ENCODE data around the gene INAFM2. TPM values are rescaled to one million over a fixed set of nuclear protein-coding genes. Genes with fewer than 3 reads are reported as not detected.
A peak's percentile ranks its signal among the peaks of the same experiment; 100 is the strongest.

INAFM2 gene
- total RNA-seq, 2 experiments from 2014 or later, result 8.8 to 9.4 TPM

- Mint-ChIP-seq H3K27me3 (peaks cover 49% of the 10 kb centered on the region), H3K27ac (no peak overlapping the region), H3K4me3 (no peak overlapping the region), H3K9me3 (no peaks in the 10 kb centered on the region), H3K36me3 (no peaks in the 10 kb centered on the region), H3K4me1 (peaks cover 9% of the 10 kb centered on the region)
- DNase-seq (no peak), ATAC-seq (ENCODE audit: low read depth) (no peak)
- POLR2A ChIA-PET, result interaction anchor here (0.6 kb wide), 2 partner anchors 32 to 48 kb away, joined by 3 to 4 read pairs; no protein-coding TSS in a partner anchor
Measured at GRCh38 chr15:40314723-40315276, 8.7 kb upstream of the INAFM2 start.

GRCh38 chr15:40316931-40317330 is 6.6 kb upstream of the INAFM2 start:
- H3K27ac Mint-ChIP-seq, result no peak overlapping the region
- H3K4me3 Mint-ChIP-seq, result no peak overlapping the region
- peaks cover 14% of the 10 kb centered on the region for H3K4me1 Mint-ChIP-seq
- ATAC-seq (ENCODE audit: low read depth) (no peak), DNase-seq (no peak)
- no peaks in the 10 kb centered on the region for H3K36me3 Mint-ChIP-seq
- H3K9me3 Mint-ChIP-seq, result no peaks in the 10 kb centered on the region
- POLR2A ChIA-PET, result no interaction called here
- peaks cover 45% of the 10 kb centered on the region for H3K27me3 Mint-ChIP-seq

GRCh38 chr15:40317580-40317979 is 5.9 kb upstream of the INAFM2 start:
- Mint-ChIP-seq H3K27ac (no peak overlapping the region), H3K4me3 (no peak overlapping the region), H3K4me1 (peaks cover 19% of the 10 kb centered on the region), H3K27me3 (peaks cover 43% of the 10 kb centered on the region), H3K36me3 (no peaks in the 10 kb centered on the region), H3K9me3 (no peaks in the 10 kb centered on the region)
- POLR2A ChIA-PET, result no interaction called here
- ATAC-seq (ENCODE audit: low read depth) (no peak), DNase-seq (no peak)

- peaks cover 22% of the 10 kb centered on the region for H3K4me1 Mint-ChIP-seq
- POLR2A ChIA-PET, result interaction anchor here (2.6 to 4.4 kb wide), 2 partner anchors 12 to 17 kb away, joined by 6 to 38 read pairs; partner anchors contain the start of gene PLCB2
- peaks cover 33% of the 10 kb centered on the region for H3K27me3 Mint-ChIP-seq
- H3K27ac Mint-ChIP-seq, result no peak overlapping the region
- no peaks in the 10 kb centered on the region for H3K9me3 Mint-ChIP-seq
- no peaks in the 10 kb centered on the region for H3K36me3 Mint-ChIP-seq
- DNase-seq, result no peak
- ATAC-seq (ENCODE audit: low read depth), result no peak
- H3K4me3 Mint-ChIP-seq, result no peak overlapping the region
Measured at GRCh38 chr15:40320409-40320808, 3.1 kb upstream of the INAFM2 start.

- Mint-ChIP-seq H3K4me1 (peaks cover 26% of the 10 kb centered on the region), H3K27me3 (peaks cover 28% of the 10 kb centered on the region), H3K27ac (no peak overlapping the region), H3K9me3 (no peaks in the 10 kb centered on the region), H3K36me3 (peaks cover 3% of the 10 kb centered on the region), H3K4me3 (no peak overlapping the region)
- ATAC-seq (ENCODE audit: low read depth) (peak; percentile 18), DNase-seq (no peak)
- POLR2A ChIA-PET, result interaction anchor here (2.6 to 4.4 kb wide), 2 partner anchors 13 to 17 kb away, joined by 6 to 38 read pairs; partner anchors contain the start of gene PLCB2
Measured at GRCh38 chr15:40320931-40321371, 2.5 kb upstream of the INAFM2 start.

- Mint-ChIP-seq H3K36me3 (peaks cover 7% of the 10 kb centered on the region), H3K27ac (no peak overlapping the region), H3K4me3 (peak overlapping the region; percentile 81), H3K9me3 (no peaks in the 10 kb centered on the region), H3K27me3 (peaks cover 20% of the 10 kb centered on the region), H3K4me1 (peaks cover 29% of the 10 kb centered on the region)
- POLR2A ChIA-PET, result interaction anchor here (0.5 to 4.4 kb wide), 9 partner anchors 11 to 511 kb away, joined by 3 to 38 read pairs (median 3); partner anchors contain the start of genes BAHD1 and PLCB2
- no peak for DNase-seq
- no peak for ATAC-seq (ENCODE audit: low read depth)
Measured at GRCh38 chr15:40322531-40323238, 807 bp upstream of the INAFM2 start.

- no peak for DNase-seq
- peaks cover 33% of the 10 kb centered on the region for H3K4me1 Mint-ChIP-seq
- POLR2A ChIA-PET, result interaction anchor here (0.6 to 4.4 kb wide), 4 partner anchors 10 to 17 kb away, joined by 3 to 38 read pairs (median 8); partner anchors contain the start of gene PLCB2
- H3K9me3 Mint-ChIP-seq, result no peaks in the 10 kb centered on the region
- H3K4me3 Mint-ChIP-seq, result peak overlapping the region; percentile 74
- ATAC-seq (ENCODE audit: low read depth), result no peak
- H3K36me3 Mint-ChIP-seq, result peaks cover 7% of the 10 kb centered on the region
- peaks cover 14% of the 10 kb centered on the region for H3K27me3 Mint-ChIP-seq
- H3K27ac Mint-ChIP-seq, result no peak overlapping the region
Measured at GRCh38 chr15:40323953-40324937, 753 bp downstream of the INAFM2 start.

- POLR2A ChIA-PET, result interaction anchor here (0.6 to 2.2 kb wide), 5 partner anchors 9 to 118 kb away, joined by 3 to 10 read pairs (median 3); partner anchors contain the start of gene PLCB2
- H3K4me1 Mint-ChIP-seq, result peaks cover 33% of the 10 kb centered on the region
- DNase-seq (no peak), ATAC-seq (ENCODE audit: low read depth) (no peak)
- H3K4me3 Mint-ChIP-seq, result peak overlapping the region; percentile 74
- H3K27ac Mint-ChIP-seq, result no peak overlapping the region
- H3K9me3 Mint-ChIP-seq, result no peaks in the 10 kb centered on the region
- H3K27me3 Mint-ChIP-seq, result peaks cover 7% of the 10 kb centered on the region
- H3K36me3 Mint-ChIP-seq, result peaks cover 7% of the 10 kb centered on the region
Measured at GRCh38 chr15:40325188-40325587, 1.7 kb downstream of the INAFM2 start.

- ATAC-seq (ENCODE audit: low read depth), result no peak
- no peak overlapping the region for H3K4me3 Mint-ChIP-seq
- peaks cover 7% of the 10 kb centered on the region for H3K27me3 Mint-ChIP-seq
- no peak for DNase-seq
- POLR2A ChIA-PET, result interaction anchor here (0.7 to 2.2 kb wide), 4 partner anchors 11 to 118 kb away, joined by 3 to 10 read pairs (median 4); partner anchors contain the start of gene PLCB2
- no peak overlapping the region for H3K27ac Mint-ChIP-seq
- H3K36me3 Mint-ChIP-seq, result peaks cover 7% of the 10 kb centered on the region
- H3K4me1 Mint-ChIP-seq, result peaks cover 33% of the 10 kb centered on the region
- H3K9me3 Mint-ChIP-seq, result no peaks in the 10 kb centered on the region
Measured at GRCh38 chr15:40325700-40326099, 2.2 kb downstream of the INAFM2 start.

GRCh38 chr15:40327457-40327856 is 4.0 kb downstream of the INAFM2 start:
- Mint-ChIP-seq H3K4me3 (no peak overlapping the region), H3K27me3 (peaks cover 4% of the 10 kb centered on the region), H3K9me3 (no peaks in the 10 kb centered on the region), H3K27ac (peak overlapping the region; percentile 7), H3K36me3 (peaks cover 7% of the 10 kb centered on the region), H3K4me1 (peaks cover 24% of the 10 kb centered on the region)
- POLR2A ChIA-PET, result interaction anchor here (0.5 to 1.2 kb wide), 2 partner anchors 8 to 71 kb away, joined by 3 read pairs; no protein-coding TSS in a partner anchor
- no peak for DNase-seq
- ATAC-seq (ENCODE audit: low read depth), result no peak

GRCh38 chr15:40328176-40328575 is 4.7 kb downstream of the INAFM2 start:
- POLR2A ChIA-PET, result interaction anchor here (1.1 kb wide), 1 partner anchor 78 kb away, joined by 3 read pairs; no protein-coding TSS in a partner anchor
- H3K4me1 Mint-ChIP-seq, result peaks cover 24% of the 10 kb centered on the region
- peaks cover 7% of the 10 kb centered on the region for H3K36me3 Mint-ChIP-seq
- no peak overlapping the region for H3K4me3 Mint-ChIP-seq
- peaks cover 4% of the 10 kb centered on the region for H3K27me3 Mint-ChIP-seq
- ATAC-seq (ENCODE audit: low read depth), result no peak
- H3K9me3 Mint-ChIP-seq, result no peaks in the 10 kb centered on the region
- H3K27ac Mint-ChIP-seq, result no peak overlapping the region
- no peak for DNase-seq

- Mint-ChIP-seq H3K4me1 (peaks cover 26% of the 10 kb centered on the region), H3K4me3 (no peak overlapping the region), H3K36me3 (peaks cover 7% of the 10 kb centered on the region), H3K9me3 (no peaks in the 10 kb centered on the region), H3K27me3 (peaks cover 4% of the 10 kb centered on the region), H3K27ac (no peak overlapping the region)
- POLR2A ChIA-PET, result interaction anchor here (0.8 to 1.1 kb wide), 3 partner anchors 9 to 78 kb away, joined by 3 read pairs; no protein-coding TSS in a partner anchor
- DNase-seq (no peak), ATAC-seq (ENCODE audit: low read depth) (no peak)
Measured at GRCh38 chr15:40328751-40329150, 5.3 kb downstream of the INAFM2 start.

All from activated naive CD8-positive, alpha-beta T cell treated with anti-CD3 and anti-CD28 coated beads, Interleukin-2, amount 10 ng/mL, durations not matched to agents 7 days and 5 days (primary cell).